ENCODE data around the gene NIPBL.
A peak's percentile ranks its signal among the peaks of the same experiment; 100 is the strongest.

NIPBL gene

DNA sequence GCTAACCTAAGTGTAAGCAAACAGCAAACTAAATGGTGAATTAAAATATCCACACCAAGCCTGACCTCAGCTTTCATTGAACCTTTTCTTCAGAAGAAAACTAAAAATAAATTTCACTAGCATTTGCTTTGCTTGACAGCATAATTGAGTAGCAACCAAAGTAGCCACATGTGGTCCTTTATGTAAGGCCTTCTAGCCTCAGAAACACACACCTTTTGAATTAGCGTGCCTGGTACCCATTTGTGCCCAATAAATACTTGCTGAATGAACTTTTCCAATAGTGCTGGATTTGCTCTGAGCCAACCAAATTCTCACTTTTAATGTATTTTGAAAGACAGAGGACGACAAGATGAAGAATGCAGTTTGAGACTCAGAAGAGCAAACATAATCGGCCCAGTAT is 2.1 kb upstream of the NIPBL start:
- H3K4me3 ChIP-seq (ENCODE audit: low read depth, low read length) = peak overlapping the region; percentile 70
- TF ChIP-seq, protein P1, sequence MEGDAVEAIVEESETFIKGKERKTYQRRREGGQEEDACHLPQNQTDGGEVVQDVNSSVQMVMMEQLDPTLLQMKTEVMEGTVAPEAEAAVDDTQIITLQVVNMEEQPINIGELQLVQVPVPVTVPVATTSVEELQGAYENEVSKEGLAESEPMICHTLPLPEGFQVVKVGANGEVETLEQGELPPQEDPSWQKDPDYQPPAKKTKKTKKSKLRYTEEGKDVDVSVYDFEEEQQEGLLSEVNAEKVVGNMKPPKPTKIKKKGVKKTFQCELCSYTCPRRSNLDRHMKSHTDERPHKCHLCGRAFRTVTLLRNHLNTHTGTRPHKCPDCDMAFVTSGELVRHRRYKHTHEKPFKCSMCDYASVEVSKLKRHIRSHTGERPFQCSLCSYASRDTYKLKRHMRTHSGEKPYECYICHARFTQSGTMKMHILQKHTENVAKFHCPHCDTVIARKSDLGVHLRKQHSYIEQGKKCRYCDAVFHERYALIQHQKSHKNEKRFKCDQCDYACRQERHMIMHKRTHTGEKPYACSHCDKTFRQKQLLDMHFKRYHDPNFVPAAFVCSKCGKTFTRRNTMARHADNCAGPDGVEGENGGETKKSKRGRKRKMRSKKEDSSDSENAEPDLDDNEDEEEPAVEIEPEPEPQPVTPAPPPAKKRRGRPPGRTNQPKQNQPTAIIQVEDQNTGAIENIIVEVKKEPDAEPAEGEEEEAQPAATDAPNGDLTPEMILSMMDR (IDR thresholded peaks at IDR 0.05; ENCODE audit: low read depth, low read length) = no peak
- in situ Hi-C loops (cut with HindIII; ENCODE audit: low sequenced_read_pairs) = no loop called here
- peak; percentile 14 for DNase-seq (ENCODE audit: low read depth, low spot score)

DNA sequence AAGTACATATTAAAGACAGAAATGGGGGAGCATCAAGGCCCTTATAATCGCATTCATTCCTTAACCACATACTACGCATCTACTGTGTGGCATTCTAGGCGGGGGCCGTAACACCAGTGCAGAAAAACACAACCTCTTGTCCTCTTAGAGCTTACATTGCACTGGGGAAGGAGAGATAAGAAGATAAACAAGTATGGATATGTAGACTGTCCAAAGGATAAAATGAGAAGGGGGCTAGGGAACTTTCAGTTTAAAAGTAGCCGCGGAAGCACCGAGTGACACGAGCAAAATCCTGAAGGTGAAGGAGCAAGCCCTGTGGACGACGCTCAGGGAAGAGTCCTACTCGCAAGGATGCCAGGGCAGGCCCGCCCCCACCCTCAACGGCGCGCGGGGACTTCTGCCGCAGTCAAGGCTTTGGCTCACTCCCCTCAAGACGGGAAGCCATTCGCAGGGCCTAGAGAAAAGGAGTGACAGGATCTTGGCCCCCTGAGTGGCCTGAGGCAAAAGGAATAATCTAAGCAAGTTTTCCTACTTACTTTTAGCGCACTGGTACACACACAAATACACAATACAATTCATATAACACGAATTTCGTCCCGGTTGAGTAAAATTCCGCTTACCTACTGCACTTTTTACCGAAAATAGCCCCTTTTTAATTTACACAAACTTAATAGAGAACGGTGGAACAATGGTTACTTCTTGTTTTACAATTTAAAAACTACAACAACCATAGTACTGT is 1.3 kb upstream of the NIPBL start:
- in situ Hi-C loops (cut with HindIII; ENCODE audit: low sequenced_read_pairs) = no loop called here
- TF ChIP-seq, protein P1 (IDR thresholded peaks at IDR 0.05; ENCODE audit: low read depth, low read length) = no peak
- peak overlapping the region; percentile 70 for H3K4me3 ChIP-seq (ENCODE audit: low read depth, low read length)
- DNase-seq (ENCODE audit: low read depth, low spot score) = peak; percentile 46

DNA sequence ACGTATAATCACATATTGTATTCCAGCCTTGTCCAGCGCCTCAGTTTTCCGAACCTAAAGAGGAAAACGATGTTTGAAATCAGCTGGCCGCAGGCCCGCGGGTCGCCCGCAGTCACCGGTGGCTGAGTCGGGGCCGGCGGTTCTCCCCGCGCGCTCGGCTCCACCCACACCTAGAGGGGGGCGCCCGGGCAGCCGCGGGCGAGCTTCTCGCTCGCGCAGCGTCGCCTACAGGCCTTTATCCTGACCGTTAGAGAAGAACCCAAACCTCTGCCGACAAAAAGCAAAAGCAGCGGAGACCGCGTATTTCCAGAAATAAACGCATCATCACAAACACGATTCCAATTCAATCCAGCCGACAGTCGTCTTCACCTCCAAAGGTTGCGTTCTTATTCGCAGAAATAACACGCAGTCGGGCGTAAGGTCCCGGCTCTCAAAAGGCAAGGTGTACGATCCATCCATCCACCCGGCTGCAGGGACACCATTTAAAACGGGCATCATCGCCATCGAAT is 725 bp upstream of the NIPBL start:
- TF ChIP-seq, protein P1 (IDR thresholded peaks at IDR 0.05; ENCODE audit: low read depth, low read length) = peak; percentile 60
- peak; percentile 85 for DNase-seq (ENCODE audit: low read depth, low spot score)
- H3K4me3 ChIP-seq (ENCODE audit: low read depth, low read length) = peak overlapping the region; percentile 70
- in situ Hi-C loops (cut with HindIII; ENCODE audit: low sequenced_read_pairs) = no loop called here

DNA sequence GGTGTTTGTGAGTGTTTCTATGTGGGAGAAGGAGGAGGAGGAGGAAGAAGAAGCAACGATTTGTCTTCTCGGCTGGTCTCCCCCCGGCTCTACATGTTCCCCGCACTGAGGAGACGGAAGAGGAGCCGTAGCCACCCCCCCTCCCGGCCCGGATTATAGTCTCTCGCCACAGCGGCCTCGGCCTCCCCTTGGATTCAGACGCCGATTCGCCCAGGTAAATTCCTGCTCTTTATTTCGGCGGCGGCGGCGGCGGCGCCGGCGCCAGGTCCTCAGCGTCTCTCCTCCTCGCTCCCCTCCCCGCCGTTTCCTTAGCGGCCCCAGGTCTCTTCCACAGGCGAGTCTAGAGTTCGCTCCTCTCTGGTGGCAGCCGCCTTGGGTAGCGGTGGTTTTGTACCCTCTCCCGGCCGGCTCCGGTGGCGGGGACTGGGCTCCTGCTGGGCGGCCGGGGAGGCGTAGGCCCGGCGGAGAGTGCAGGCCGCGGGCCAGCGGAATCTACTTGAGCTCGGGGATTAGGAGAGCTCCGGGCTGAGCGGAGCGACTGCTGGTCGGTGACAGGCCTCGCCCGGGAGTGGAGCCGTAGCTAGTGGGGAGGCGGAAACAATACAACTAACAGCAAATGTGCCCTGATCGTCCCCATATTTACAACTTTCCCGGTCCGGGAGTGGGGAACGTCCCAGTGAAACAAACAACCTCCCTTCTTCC is 547 bp downstream of the NIPBL start:
- H3K4me3 ChIP-seq (ENCODE audit: low read depth, low read length) = peak overlapping the region; percentile 70
- in situ Hi-C loops (cut with HindIII; ENCODE audit: low sequenced_read_pairs) = no loop called here
- peak; percentile 69 for DNase-seq (ENCODE audit: low read depth, low spot score)
- TF ChIP-seq, protein P1 (IDR thresholded peaks at IDR 0.05; ENCODE audit: low read depth, low read length) = peak; percentile 4

DNA sequence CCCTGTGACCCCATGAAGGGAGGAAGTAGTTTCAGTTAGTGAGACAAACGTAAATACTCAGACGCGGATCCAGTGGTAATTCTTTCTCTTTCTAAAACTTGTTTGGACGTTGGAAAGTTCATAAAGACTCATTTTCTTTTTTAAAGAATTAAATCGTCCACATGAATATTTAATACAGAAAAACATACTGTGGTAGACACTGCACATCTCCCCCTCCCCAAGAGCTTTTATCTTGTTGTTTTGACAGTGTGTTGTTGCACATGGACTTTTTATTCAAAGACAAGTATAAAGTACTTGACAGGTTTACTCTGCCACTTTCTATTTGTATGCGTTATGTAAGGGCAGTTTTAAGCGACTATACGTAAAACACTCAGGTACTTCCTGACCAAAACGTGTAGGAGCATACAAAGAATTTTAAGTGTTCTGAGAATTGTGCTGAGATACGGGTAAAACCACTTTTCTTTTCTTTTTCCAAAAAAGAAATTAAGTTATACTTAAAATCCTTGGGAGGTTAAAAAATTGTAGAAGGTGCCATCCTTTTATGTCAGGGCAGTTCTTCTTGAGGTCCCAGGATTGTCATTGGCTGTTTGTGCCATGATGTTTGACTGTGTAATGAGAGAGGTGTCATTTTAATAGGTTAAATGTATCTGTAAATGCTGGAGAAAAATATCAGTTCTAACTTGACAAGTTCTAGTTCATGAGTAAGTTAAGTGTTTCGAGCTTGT is 1.3 kb downstream of the NIPBL start:
- H3K4me3 ChIP-seq (ENCODE audit: low read depth, low read length) = peak overlapping the region; percentile 70
- DNase-seq (ENCODE audit: low read depth, low spot score) = peak; percentile 46
- TF ChIP-seq, protein P1 (IDR thresholded peaks at IDR 0.05; ENCODE audit: low read depth, low read length) = no peak
- in situ Hi-C loops (cut with HindIII; ENCODE audit: low sequenced_read_pairs) = no loop called here

DNA sequence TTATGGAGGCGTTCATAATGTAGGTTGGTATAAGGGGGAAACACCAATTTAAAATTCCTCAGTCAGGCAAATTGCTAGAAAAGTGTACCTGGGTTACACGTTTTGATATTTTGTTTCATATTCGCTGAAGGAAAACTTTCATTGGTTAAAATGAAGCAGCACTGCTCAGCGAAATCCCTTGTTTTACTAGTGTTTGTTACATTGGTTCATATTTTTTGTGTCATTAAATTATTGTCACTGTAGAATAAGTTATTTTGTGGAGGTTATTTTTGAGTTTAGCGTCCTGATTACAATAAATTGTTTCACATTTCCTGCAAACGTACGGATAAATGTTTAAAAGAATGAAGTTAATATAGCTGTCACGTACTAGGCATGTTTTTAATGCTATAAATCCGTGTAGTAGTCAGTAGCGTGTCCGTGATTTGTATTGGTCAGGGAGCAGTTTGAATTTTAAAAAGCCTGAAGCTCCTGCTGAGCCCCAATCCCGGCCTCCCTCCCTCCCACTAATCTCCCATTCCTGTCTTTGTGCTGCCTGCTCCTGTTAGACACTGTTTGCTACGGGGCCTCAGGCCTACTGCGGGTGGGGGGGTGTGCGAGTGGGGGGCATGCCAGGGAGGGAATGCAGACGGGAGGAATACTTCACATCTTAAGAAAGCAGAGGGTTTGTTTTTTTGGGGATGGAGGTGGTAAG is 2.0 kb downstream of the NIPBL start:
- H3K4me3 ChIP-seq (ENCODE audit: low read depth, low read length) = peak overlapping the region; percentile 70
- peak; percentile 59 for DNase-seq (ENCODE audit: low read depth, low spot score)
- in situ Hi-C loops (cut with HindIII; ENCODE audit: low sequenced_read_pairs) = no loop called here
- TF ChIP-seq, protein P1 (IDR thresholded peaks at IDR 0.05; ENCODE audit: low read depth, low read length) = no peak

All from astrocyte of the spinal cord (primary cell).